Peyer's patch (tissue), 4 donors: Measurements from ENCODE around the gene CCAR1. TPM values are rescaled to one million over a fixed set of nuclear protein-coding genes. Genes with fewer than 3 reads are reported as not detected.

ENCODE experiments used
- DNase-seq, 3 donors: peaks; one replicate each; pipeline ENCODE4 v3.0.0-alpha.2; 2017 to 2019
- H3K27ac ChIP-seq, 4 donors: fragments of 200-600 bp; sonication (generic); one replicate each; pipeline ENCODE4 v1.5.1; 2016 to 2019
- H3K27me3 ChIP-seq, 2 donors: fragments of 200-600 bp; sonication (generic); one replicate each; pipeline ENCODE4 v1.5.1; 2019
- H3K36me3 ChIP-seq, 3 donors: fragments of 200-600 bp; sonication (generic); one replicate each; pipeline ENCODE4 v1.5.1; 2016 to 2019
- H3K4me1 ChIP-seq, 4 donors: fragments of 200-600 bp; sonication (generic); one replicate each; pipeline ENCODE4 v1.5.1; 2016 to 2019
- H3K4me3 ChIP-seq, 4 donors: fragments of 200-600 bp; sonication (generic); 1 replicate in 3 of 4; 2 replicates in 1 of 4; pipeline ENCODE4 v1.5.1; 2016 to 2019; ENCODE audit warnings: mild to moderate bottlenecking in 1 of 4
- H3K9me3 ChIP-seq, 4 donors: fragments of 200-600 bp; sonication (generic); one replicate each; pipeline ENCODE4 v1.5.1; 2016 to 2019; ENCODE audit warnings: mild to moderate bottlenecking in 1 of 4
- POLR2A ChIP-seq, 2 donors: fragments of 450-650 bp; IDR thresholded peaks; one replicate each; pipeline ENCODE4 v1.5.1; 2017; ENCODE audit warnings: antibody characterized with exemption in 2 of 2, mild to moderate bottlenecking in 2 of 2, moderate library complexity in 2 of 2
- total RNA-seq, 4 donors: library from RNA; depleted of rRNA; stranded (reverse); fragments of >200 nt; gene quantifications; one replicate each; pipeline ENCODE4 v1.1.0, GENCODE V29; 2016
- TF ChIP-seq, protein P1 (sequence below), 6 experiments: fragments of 450-650 bp in 4 of 6; fragments of 200-600 bp in 2 of 6; sonication (generic) in 1 of 6; IDR thresholded peaks; one replicate each; pipeline ENCODE4 v1.5.1; 2017 to 2019; ENCODE audit warnings: antibody characterized with exemption in 6 of 6, mild to moderate bottlenecking in 3 of 6, moderate library complexity in 1 of 6

Gene CCAR1
- total RNA-seq: 100 to 1,000 TPM in 2 of 4 donors, 10 to 100 TPM in 2; 63.7 to 215 (median 88.5) TPM

DNA sequence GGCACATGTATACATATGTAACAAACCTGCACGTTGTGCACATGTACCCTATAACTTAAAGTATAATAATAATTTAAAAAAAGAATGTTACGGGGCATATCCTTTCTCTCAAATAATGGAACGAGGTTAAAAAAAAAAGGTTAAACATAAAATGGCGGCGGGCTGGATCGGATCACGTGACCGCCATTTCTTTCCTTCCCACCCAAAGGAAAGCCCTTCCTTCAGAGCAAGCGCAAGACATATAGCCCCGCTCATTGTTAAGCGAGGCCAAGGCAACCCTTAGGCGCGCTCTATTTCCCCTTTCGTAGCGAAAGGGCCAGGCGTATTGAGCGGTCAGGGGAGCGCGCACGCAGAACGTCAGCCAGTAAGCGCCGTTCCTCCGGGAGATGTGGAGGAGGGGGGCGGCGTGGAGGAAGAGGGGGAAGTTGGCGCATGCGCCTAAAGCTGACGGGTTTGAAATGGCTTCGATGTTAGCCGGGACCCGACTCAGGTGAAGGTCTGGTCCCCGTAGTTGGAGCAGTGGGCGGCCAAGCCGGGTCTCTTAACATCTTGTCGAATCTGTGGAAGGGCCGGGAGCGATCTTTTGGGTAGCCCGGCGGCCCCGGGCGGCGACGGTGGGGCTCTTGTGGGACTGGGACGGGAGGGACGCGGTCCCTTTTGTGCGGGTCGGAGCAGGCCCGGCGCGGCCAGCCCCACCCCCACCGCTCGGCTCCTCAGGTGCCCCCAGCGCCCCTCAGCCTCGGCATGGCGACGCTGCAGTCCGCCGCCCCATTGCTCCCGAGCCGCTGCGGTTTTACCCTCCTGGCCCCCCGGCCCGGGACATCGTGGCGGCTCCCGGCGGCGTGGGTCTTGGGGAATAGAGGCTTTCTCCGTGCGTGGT is at the start of gene CCAR1:
Gene CCAR1 (plus strand): TSS at position 447 of the 880 bp plus-strand sequence. CDS start 1,266 bp downstream, outside the sequence.
- peak within 1 kb of the TSS; percentile 86 to 96 (median 92) for H3K27ac ChIP-seq
- peak; percentile 37 to 77 for TF ChIP-seq POLR2A (IDR thresholded peaks at IDR 0.05)
- TF ChIP-seq, protein P1, sequence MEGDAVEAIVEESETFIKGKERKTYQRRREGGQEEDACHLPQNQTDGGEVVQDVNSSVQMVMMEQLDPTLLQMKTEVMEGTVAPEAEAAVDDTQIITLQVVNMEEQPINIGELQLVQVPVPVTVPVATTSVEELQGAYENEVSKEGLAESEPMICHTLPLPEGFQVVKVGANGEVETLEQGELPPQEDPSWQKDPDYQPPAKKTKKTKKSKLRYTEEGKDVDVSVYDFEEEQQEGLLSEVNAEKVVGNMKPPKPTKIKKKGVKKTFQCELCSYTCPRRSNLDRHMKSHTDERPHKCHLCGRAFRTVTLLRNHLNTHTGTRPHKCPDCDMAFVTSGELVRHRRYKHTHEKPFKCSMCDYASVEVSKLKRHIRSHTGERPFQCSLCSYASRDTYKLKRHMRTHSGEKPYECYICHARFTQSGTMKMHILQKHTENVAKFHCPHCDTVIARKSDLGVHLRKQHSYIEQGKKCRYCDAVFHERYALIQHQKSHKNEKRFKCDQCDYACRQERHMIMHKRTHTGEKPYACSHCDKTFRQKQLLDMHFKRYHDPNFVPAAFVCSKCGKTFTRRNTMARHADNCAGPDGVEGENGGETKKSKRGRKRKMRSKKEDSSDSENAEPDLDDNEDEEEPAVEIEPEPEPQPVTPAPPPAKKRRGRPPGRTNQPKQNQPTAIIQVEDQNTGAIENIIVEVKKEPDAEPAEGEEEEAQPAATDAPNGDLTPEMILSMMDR (IDR thresholded peaks at IDR 0.05): peak in 1 of 6 experiments; percentile 0
- peak; percentile 96 to 99 (median 97) for DNase-seq

GRCh38 chr10:68684413-68684812 is 36.6 kb upstream of the CCAR1 start:
- no peaks in the 10 kb centered on the region for H3K36me3 ChIP-seq
- H3K9me3 ChIP-seq: no peaks in the 10 kb centered on the region
- H3K4me3 ChIP-seq: peak overlapping the region in 1 of 4 donors; percentile 2
- H3K27me3 ChIP-seq: no peaks in the 10 kb centered on the region
- H3K27ac ChIP-seq: no peak overlapping the region
- no peak for TF ChIP-seq POLR2A (IDR thresholded peaks at IDR 0.05)
- TF ChIP-seq, protein P1 (IDR thresholded peaks at IDR 0.05): no peak
- DNase-seq: no peak
- H3K4me1 ChIP-seq: no peaks in the 10 kb centered on the region

More for the DNA sequence above, at the start of gene CCAR1:
- H3K4me1 ChIP-seq: peaks cover 0 to 9% (median 7%) of the 10 kb centered on the region in 4 donors
- H3K9me3 ChIP-seq: no peaks in the 10 kb centered on the region
- peaks cover 0 to 27% (median 0%) of the 10 kb centered on the region in 3 donors for H3K36me3 ChIP-seq
- no peaks in the 10 kb centered on the region for H3K27me3 ChIP-seq
- peak within 1 kb of the TSS; percentile 78 to 98 (median 82) for H3K4me3 ChIP-seq

- Histone ChIP-seq H3K4me3 (no peak overlapping the region), H3K36me3 (no peaks in the 10 kb centered on the region), H3K27me3 (no peaks in the 10 kb centered on the region), H3K27ac (no peak overlapping the region), H3K4me1 (no peaks in the 10 kb centered on the region), H3K9me3 (no peaks in the 10 kb centered on the region)
- no peak for TF ChIP-seq POLR2A (IDR thresholded peaks at IDR 0.05)
- TF ChIP-seq, protein P1 (IDR thresholded peaks at IDR 0.05): no peak
- DNase-seq: no peak
These were observed 25.0 kb upstream of the CCAR1 start for GRCh38 chr10:68696018-68696417.

DNA sequence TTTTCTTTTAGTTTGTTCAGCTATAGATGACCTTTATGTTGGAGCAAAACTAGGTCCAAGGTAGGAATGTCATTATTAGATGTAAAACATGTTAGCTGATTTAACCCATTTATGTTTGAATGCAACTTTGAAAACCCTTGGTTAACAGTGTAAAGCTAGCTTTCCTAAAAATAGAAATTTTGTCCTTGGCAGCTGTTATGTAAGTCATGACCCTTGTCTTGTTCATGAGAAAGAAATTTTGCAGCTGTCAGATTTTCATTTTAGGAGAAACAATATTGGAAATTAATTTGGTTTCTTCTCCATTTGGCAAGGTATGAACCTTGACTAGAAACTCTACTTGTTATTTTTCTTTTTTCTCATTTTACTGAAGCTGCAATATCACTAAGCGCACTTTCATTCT is 23.9 kb upstream of the CCAR1 start:
- Histone ChIP-seq H3K4me1 (no peaks in the 10 kb centered on the region), H3K27ac (no peak overlapping the region), H3K27me3 (no peaks in the 10 kb centered on the region), H3K9me3 (no peaks in the 10 kb centered on the region), H3K4me3 (no peak overlapping the region), H3K36me3 (no peaks in the 10 kb centered on the region)
- TF ChIP-seq, protein P1 (IDR thresholded peaks at IDR 0.05): no peak
- TF ChIP-seq POLR2A (IDR thresholded peaks at IDR 0.05): no peak
- no peak for DNase-seq

DNA sequence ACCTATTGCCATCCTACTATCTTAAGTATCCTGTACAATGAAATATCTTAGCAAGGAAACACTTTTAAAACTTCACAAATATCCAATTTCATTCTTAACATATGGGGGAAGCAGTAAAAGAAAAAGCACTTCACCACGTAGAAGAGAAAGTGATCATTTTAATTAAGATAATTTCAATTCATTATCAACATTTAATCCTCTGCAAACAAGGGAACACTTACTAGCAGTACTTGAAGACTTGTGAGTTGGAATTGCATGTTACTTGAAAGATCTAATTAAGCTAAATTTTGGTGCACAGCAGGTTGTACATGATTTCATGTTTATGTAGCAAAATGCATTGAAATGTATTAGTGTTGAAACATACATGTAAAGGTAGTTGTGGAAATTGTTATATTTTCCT is 20.8 kb upstream of the CCAR1 start:
- Histone ChIP-seq H3K36me3 (no peaks in the 10 kb centered on the region), H3K4me1 (no peaks in the 10 kb centered on the region), H3K4me3 (no peak overlapping the region), H3K9me3 (no peaks in the 10 kb centered on the region), H3K27ac (no peak overlapping the region), H3K27me3 (no peaks in the 10 kb centered on the region)
- TF ChIP-seq POLR2A (IDR thresholded peaks at IDR 0.05): no peak
- TF ChIP-seq, protein P1 (IDR thresholded peaks at IDR 0.05): no peak
- DNase-seq: no peak
